ENCODE data around the gene TRIM41.
"Not testable (repeated sequence)": the region's sequence is repeated elsewhere in the genome, so short reads cannot be mapped to it uniquely, and the experiment has no call there.

The TRIM41 gene

DNA sequence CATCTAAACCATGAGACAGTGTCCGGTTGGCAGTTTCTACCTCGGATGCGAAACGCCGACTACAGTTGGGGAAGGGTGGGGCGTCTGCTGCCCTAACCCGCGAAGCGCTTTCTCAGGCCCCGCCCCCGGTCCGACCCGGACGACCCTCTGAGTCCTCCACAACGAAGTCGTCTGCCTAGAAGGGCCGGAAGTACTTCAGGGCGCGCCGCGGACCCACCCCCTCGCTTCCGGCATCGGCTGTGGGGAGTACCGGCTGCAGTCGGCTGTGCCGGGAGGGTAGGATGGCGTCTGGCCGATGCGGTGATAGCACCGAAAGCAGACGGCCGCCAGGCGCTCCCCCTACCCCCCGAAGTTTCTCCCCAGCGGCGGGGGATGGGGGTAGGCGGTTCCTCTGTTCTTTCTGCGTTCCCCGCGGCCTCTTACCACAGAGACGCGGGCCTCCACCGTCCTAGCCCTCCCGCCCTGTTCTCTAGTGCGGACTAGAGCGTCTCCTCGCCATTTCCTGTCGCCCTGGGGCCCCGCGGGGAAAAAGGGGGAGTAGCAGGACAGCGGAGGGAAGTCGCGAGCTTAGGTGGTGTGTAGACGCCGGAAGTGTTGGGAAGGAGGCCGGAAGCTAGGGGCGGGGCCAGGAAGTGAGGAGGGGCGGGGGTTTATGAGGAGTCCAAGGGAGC lies at the start of gene TRIM41:
Gene TRIM41 (plus strand): TSS at position 224 of the 671 bp plus-strand sequence. CDS start 719 bp downstream, outside the sequence.
- peak; percentile 84 for DNase-seq (ENCODE audit: low read depth)

DNA sequence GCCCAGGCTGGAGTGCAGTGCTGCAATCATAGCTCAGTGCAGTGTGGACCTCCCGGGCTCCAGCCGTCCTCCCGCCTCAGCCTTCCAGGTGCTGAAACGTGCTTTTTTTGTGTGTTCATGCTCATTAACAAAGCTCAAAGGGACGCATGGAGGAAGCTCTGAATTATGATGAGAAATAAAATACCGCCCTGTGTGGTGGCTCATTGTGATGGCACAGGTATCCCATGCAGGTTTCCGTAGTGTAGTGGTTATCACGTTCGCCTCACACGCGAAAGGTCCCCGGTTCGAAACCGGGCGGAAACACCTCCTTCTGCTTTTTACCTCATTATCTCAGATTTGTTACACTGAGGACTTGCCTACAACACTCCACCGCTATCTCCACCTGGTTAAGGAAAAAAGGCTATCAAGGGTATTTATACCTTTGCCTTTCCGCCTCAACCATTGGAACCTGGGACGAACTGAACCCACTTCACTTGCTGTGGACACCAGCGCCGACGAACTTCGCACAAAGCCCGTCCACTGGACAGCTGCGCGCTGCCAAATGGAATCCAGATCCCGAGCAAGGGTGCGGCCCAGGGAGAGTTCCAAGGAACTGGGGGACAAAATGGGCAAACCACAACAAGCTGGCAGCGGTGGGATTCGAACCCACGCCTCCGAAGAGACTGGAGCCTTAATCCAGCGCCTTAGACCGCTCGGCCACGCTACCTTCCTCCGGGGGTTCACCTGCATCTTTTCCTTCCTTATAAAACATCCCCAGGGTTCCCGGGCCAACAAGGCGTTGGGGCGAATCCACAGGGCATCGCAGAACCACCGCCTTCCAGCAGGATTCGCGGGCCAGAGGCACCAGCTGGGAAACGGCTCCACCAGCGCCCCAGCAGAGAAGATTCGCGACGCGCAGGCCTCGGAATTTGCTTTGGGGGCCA lies 49.4 kb upstream of the TRIM41 start:
- DNase-seq (ENCODE audit: low read depth), result no peak

DNA sequence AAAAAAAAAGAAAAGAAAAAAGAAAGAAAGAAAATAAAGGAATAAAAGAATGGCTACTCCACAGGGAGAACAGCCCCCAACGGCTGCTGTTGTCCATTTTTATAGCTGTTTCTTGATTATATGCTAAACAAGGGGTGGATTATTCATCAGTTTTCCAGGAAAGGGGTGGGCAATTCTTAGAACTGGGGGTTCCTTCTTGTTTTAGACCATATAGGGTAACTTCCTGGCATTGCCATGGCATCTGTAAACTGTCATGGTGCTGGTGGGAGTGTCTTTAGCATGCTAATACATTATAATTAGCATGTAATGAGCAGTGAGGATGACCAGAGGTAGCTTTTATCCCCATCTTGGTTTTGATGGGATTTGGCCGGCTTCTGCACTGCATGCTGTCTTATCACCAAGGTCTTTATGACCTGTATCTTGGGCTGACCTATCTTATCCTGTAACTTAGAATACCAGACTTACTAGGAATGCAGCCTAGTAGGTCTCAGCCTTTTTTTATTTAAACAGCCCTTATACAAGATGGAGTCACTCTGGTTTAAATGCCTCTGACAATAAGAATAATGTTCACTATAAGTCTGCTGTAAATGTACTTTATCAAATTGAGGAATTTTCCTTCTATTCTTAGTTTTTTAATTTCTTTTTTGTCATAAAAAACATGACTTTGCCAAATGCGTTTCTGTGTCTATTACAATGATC lies 46.7 kb upstream of the TRIM41 start:
- DNase-seq (ENCODE audit: low read depth), result no peak

DNA sequence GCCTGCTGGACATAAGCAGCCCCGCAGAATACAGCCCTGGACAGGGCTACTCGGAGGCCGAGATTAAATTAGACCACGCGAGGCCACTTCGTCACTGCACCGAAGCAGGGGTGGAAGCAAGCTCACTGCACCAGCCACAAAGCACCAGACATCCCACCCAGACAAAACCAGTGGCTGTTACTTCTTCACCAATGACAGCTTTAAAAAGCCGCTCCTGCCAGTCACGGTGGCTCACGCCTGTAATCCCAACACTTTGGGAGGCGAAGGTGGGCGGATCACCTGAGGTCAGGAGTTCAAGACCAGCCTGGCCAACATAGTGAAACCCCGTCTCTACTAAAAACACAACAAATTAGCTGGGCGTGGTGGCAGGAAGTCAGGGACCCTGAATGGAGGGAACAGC lies 45.5 kb upstream of the TRIM41 start:
- DNase-seq (ENCODE audit: low read depth), result not testable (repeated sequence)

DNA sequence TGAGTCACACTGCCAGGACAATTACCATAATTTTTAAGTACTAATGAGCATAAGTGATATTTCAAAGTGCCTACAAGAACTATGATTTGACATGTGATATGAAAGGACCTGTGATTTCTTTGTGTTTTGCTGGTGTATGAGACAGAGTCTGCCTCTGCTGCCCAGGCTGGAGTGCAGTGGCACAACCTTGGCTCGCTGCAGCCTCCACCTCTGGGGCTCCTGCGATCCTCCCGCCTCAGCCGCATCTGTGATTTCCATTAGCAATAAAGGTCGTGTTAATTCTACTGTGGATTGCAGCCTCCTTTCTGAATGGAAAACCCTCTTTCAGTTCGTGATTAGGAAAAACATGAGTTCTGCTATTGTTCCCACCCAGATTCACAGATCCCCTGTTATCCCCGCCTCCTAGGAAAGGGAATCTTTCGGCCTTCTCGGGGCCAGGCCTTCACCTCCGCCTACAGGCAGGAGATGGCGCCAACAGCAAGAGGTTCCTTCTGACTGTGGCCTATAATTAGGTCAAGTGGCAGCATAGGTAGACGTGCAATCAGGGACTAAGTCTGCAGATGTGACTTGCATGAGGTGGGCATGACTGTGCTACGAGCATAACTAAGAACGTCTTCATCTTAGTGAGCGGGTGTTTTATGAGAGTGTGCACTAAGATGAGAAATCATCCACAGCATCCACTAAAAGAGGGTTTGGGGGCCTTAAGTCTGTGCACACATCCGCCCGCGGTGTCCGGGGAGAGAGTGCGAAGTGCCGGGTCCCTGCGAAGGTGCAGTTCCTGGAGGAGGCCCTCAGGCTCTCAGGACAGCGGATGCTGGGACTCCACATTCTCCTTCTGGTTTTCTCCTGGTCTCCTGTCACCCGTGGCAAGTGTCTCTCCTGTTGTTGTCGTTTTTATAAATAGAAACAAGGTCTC lies 41.2 kb upstream of the TRIM41 start:
- DNase-seq (ENCODE audit: low read depth), result no peak

DNA sequence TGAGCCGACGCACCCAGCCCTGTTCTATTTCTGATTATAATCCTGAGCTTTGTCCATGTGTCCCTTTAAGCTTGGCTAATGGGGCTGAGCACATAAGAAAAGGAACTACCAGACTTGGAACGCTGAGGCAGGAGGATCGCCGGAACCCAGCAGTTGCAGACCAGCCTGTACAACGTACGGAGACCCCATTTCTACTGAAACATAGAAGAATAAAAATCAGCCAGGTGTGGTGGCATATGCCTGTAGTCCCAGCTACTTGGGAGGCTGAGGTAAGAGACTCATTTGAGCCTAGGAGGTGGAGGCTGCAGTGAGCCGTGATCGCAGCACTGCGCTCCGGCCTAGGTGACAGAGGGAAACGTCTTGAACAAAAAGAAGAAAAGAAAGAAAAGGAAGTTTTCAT lies 40.4 kb upstream of the TRIM41 start:
- DNase-seq (ENCODE audit: low read depth), result no peak

DNA sequence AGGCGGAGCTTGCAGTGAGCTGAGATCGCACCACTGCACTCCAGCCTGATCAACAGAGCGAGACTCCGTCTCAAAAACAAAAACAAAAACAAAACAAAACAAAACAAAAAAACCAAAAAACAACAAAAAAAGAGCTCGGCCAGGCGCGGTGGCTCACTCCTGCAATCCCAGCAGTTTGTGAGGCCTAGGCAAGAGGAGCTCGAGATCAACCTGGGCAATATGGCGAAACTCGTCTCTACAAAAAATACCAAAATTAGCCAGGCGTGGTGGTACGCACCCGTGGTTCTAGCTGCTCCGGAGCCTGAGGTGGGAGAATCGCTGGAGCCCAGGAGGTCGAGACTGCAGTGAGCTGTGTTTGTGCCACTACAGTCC lies 38.2 kb upstream of the TRIM41 start:
- DNase-seq (ENCODE audit: low read depth), result no peak

DNA sequence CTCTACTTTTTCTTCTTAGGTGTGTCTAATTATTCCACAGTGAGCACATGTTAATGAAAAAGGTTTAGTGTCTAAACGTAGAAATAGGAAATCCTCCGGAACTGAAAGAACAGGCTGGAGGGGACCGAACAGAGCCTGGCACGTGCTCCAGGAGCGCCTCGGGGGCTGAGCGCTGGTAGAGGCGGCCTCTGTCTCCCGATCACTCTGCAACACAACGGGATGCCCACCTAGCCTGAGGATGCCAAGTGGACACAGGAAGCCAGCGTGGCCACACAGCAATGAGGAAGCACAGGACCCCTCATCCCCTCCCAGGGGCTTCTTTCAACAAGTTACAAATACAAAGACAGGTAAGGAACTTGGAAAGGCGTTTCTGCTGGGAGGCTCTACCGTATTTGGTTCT lies 37.5 kb upstream of the TRIM41 start:
- DNase-seq (ENCODE audit: low read depth), result no peak

DNA sequence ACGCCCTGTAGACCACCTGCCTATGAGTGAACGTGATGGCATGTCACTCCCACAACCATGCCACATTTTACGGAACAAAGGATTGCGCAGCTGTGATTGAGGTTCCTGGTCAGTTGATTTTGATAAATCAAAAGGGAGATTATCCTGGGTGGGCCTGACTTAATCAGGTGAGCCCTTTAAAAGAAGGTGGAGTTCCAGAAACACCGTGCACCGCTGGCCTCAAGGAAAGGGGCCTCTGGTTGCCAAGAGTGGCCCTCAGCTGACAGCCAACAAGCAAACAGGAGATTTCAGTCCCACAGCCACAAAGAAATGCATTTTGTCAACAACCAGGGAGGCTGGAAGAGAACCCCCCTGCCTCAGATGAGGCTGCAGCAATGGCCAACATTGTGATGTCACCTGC lies 37.1 kb upstream of the TRIM41 start:
- DNase-seq (ENCODE audit: low read depth), result no peak

DNA sequence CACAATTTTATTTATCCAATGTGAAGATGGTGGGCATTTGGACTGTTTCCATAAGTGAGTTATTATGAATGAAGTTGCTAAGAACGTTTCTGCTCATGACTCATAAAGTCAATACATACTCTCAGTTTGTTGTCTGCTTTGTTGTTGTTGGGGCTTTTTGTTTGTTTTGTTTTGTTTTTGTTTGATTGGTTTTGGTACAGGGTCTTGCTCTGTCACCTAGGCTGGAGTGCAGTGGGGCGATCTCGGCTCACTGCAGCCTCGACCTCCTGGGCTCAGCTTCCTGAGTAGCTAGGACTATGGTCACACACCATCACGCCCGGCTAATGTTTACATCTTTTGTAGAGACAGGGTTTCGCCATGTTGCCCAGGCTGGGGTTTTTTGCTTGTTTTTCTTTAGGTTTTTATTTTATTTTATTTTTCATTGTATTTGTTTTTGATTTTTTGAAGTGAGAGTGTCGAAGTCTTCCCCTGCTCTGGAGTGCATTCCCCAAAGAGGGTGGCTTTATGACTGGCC lies 36.0 kb upstream of the TRIM41 start:
- DNase-seq (ENCODE audit: low read depth), result no peak

DNA sequence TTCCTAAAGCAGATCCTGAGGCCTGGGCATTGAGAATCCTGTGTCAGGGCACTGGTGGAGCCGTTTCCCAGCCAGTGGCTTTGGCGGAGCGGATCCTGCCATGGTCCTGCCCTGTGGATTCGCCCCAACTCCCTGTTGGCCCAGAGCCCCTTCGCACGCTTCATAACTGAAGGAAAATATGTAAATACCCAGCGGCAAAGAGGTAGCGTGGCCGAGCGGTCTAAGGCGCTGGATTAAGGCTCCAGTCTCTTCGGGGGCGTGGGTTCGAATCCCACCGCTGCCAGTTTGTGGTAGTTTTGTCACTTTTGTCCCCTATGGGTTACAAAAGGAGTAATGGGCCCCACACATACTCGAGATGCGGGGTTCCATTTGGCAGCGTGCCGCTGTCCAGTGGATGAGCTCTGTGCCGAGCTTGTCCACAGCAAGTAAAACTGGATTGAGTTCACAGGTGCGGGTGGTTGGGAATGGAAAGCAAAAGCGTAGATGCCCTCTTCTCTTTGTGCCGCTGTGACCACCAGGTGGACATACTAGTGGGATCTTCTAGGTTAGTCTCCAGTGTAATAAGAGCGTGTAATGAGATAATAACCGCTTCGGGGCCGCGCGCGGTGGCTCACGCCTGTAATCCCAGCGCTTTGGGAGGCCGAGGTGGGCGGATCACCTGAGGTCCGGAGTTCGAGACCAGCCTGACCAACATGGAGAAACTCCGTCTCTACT lies 35.4 kb upstream of the TRIM41 start:
- no peak for DNase-seq (ENCODE audit: low read depth)

DNA sequence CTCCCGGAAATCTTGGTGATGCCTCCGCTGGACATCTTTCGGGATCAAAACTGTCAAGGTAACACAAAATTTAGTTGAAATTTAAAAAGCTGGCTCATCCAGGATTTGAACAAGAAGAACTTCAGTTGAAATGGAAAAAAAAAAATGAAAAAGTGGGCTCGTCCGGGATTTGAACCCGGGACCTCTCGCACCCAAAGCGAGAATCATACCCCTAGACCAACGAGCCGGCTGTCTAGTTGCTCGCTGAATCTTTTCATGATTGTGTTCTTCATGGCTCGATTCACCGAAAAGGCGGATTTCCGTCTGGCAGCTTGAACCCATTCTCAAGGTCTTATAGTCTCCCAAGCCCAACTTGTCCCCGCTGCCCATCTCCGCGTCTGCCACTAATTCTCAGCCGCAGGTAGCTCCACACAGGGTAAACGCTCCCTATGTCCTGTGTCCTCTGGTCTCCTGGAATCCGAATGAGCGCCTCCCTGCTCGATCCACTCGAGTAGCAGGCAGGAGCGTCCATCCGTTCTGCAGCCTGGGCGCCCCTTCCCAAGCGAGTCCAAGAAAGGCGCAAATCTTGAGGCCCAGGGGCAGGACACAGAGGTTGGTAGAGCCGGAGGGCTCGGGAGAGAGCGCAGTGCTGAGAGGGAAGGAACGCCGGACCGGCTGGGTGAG lies 34.2 kb upstream of the TRIM41 start:
- no peak for DNase-seq (ENCODE audit: low read depth)

DNA sequence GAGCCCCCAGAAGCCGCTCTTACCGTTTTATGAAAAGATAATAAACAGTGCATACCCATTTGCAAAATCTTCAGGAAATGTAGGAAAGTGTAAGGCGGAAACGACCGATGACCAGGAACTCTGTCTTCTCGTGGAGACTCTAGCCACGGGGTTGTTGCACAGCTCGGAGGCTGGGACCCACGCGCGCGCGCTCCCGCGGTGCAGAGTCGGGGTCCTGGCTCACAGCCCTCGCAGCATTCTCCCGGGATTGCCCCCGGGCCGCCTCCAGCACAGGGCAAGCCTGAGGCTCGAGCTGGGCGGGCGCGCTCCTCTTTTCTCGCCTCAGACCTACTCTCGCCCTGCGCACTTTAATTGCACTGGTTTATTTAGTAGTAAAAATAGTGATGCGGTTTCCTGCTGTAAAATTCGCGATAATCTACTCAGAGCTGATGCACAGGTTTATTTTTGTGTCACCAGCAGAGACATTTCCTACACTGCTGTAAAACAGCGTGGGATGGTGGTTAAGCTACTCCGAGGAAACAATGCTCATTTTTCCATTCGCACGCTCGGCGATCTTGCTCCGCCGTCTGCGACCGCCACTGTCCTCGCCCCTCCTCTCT lies 33.6 kb upstream of the TRIM41 start:
- DNase-seq (ENCODE audit: low read depth), result no peak

DNA sequence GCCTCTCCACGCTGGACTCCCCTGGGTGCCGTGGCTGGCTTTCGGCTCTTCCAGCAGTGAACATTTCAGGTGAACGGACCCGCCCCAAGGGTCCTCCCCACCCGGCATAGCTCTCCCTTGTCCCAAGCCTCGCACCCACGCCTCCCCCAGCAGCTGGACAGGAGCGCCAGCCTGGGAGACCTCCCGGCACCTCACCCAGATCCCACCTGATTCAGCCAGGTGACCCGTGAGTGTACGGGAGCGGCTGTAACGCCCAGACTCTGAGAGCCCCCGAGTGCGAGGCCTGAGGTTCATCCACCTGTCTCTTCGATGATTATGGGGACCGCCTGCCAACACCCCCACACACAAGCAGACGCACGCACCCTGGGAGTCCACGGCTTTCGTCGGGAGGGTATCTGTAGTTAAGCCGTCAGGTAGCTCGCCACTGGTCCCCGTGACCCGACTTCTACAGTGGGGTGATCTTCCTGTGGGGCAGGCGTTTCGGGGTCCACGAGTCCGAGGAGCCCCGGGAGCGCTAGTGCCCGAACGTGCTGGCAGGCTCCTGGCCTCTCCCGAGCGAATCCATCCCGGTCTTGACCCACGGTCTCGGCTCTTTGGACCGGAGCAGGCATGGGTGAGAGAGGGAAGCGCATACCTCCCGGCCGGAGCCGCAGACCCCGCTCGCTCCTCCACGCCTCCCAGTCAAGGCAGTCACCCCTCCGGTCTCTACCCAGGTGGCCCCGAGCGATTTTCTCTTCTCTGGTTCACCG lies 32.9 kb upstream of the TRIM41 start:
- DNase-seq (ENCODE audit: low read depth), result no peak

DNA sequence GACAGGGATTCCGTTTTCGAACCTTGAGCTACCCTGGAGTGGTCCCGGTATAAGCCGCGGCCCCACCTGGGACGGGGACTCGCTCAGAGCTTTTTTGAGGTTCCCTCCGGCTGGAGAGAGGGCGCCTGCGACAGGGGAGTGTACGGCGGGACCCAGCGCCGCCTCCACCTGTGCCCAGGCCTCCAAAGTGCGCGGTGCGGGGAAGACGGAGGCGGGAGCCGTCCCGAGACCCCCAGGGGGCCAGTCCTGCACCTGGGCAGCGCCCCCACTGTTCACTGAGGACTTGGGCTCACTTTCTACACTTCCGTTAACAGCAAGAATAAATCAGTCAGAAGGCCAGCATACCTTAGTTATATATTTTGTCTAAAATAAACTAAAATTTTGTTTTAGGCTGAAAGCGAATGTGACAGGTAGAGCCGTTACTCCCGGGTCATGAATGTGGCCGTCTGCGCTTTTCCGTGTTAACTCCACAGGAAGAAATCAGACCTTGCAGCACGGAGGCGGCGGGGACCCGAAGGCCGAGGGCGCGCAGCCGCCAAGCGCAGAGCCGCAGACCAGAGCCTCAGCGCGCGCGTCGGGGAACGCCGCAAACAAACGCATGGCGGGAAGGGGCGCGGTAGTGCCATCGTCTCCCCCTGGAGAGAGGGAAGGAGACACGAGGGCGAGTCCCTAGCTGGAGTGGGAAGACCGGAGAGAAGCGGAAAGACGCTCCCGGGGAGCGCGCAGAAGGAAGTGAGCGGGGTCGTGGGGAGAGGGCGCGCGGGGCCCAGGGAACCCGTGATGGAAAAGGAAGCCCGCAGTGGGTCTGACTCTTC lies 32.2 kb upstream of the TRIM41 start:
- DNase-seq (ENCODE audit: low read depth), result no peak

DNA sequence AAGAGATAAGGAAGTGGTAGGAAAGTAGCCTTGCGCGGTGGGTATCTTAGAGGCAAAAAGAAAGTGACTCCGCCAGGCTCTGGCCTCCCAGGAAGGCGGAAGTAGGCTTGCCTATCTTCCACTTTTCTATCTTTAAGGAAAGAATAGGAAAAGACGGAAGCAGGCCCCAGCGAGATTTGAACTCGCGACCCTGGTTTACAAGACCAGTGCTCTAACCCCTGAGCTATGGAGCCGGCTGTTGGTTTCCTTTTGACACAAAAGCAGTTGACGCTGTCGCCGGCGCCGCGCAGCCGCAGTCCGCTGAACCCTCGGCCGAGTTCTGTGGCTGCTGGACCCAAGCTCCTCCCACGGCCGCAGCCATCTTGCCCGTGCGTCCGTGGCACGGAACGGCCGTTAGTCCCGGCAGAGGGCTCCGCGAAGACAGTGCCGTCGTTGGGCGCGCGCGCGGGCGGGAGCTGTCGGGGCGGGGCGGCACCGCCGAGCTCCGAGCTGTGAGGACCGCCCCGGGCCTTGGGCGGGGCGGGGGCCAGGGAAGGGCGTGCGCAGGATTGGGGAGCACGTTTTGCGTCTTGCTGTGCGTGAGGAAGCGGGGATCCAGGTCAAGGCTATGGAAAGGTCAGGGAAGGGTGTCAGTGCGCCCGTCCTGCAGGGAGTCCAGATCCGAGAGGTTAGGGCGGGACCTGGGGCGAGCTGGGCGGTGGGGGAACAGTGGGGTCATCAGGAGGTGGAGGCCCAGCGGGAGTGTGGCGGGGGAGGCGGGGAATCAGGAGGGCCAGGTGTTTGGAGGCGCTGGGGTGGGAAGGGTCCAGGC lies 31.4 kb upstream of the TRIM41 start:
- no peak for DNase-seq (ENCODE audit: low read depth)

DNA sequence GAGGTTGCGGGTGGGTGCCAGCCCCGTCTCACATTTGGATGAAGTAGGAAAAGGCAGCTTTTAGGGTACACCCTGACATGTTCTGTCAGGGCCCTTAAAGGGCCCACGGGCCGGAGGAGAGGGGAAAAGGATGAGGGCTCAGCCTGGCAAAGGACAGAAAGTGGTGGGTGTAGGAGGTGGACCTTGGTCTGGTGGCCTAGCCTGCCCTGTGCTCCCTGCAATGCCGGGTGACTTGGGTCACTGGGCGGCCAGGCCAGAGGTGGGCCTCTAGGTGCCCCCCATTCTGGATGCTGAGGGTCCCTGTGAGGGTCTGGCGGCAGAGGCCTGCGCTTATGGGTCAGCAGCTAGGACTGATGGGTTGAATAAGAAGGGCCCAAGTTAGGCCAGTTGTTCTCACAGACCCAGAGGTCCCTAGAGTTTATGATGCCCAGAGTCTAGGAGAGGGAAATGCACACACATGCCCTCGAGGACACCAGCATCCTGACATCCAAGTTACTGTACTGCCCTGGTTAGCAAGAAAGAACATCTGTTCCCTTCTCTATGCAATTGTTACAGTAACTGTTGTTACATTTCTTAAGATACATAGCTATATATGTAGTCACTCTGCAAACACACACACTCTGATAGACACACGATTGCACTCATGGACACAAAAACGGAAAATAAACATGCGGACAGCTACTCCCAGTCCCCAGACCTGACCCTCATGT lies 30.6 kb upstream of the TRIM41 start:
- DNase-seq (ENCODE audit: low read depth), result no peak
